22Rv1 (cell line): Measurements from ENCODE around the gene GID8.

ENCODE experiments used
- ZFX ChIP-seq: fragments of 450-650 bp; IDR thresholded peaks from 2 replicates; pipeline ENCODE4 v1.6.1; 2017; ENCODE audit warnings: antibody characterized with exemption, borderline replicate concordance
- TF ChIP-seq, protein P1 (sequence below): fragments of 450-650 bp; IDR thresholded peaks from 2 replicates; pipeline ENCODE4 v1.5.1; 2017; ENCODE audit warnings: mild to moderate bottlenecking

DNA sequence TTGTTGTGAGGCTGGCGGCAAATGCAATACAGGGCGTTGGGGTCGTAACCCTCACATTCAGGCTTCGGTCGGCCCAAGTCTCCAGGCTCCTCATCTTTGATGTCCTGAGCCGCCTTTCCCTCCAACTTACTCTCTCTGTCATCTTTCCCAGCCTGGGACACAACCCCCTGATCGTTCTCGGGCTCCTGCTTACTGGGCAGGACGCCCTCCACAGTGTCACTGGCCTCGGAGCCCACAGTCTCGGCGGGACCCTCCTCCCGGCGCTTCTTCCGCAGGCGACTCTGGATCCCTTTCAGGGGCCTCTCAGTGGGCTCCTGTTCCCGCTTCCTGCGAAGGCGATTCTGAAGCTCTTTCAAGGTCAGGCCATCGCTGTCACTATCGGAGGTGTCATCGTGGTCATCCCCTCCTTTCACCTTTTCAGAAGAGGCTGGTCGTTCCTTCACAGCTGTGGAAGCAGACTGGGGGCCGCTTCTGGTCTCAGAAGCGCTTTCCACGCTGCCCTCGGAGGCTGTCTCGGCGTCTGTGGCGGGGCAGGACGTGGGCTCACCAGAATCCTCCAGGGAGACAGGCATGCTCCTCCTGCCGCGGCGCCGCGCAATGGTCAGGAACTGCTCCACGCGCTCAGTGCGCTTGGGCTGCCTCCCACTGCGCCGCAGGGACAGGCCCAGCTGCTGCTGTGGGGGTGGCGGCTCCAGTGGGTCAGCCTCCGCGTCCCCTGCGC, 27.0 kb upstream of the GID8 start:
- TF ChIP-seq, protein P1, sequence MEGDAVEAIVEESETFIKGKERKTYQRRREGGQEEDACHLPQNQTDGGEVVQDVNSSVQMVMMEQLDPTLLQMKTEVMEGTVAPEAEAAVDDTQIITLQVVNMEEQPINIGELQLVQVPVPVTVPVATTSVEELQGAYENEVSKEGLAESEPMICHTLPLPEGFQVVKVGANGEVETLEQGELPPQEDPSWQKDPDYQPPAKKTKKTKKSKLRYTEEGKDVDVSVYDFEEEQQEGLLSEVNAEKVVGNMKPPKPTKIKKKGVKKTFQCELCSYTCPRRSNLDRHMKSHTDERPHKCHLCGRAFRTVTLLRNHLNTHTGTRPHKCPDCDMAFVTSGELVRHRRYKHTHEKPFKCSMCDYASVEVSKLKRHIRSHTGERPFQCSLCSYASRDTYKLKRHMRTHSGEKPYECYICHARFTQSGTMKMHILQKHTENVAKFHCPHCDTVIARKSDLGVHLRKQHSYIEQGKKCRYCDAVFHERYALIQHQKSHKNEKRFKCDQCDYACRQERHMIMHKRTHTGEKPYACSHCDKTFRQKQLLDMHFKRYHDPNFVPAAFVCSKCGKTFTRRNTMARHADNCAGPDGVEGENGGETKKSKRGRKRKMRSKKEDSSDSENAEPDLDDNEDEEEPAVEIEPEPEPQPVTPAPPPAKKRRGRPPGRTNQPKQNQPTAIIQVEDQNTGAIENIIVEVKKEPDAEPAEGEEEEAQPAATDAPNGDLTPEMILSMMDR = no peak
- TF ChIP-seq ZFX = no peak
